SK-N-SH (cell line): ENCODE data around the gene RAB7A.

ENCODE experiments used
- ELF1 ChIP-seq: IDR thresholded peaks from 2 replicates; pipeline ENCODE4 v1.4.0; 2012
- EP300 ChIP-seq, 2 experiments: IDR thresholded peaks; 2 replicates each; pipeline versions ENCODE4 v1.4.0 to v1.6.1; 2012; ENCODE audit warnings: borderline replicate concordance in 1 of 2, low read depth in 1 of 2, low read length in 1 of 2
- ZBTB33 ChIP-seq: IDR thresholded peaks from 2 replicates; pipeline ENCODE4 v1.4.0; 2012; ENCODE audit warnings: low read depth, borderline replicate concordance

GRCh38 chr3:128823008-128823407 is 97.0 kb downstream of the RAB7A start:
- TF ChIP-seq EP300 (IDR thresholded peaks at IDR 0.05; ENCODE audit: borderline replicate concordance in 1 of 2, low read depth in 1 of 2, low read length in 1 of 2) (no peak), ELF1 (no peak), ZBTB33 (no peak)
